GM21528 (cell line): ENCODE results near the gene TMEM121.
A peak's percentile ranks its signal among the peaks of the same experiment; 100 is the strongest.
"Not testable (repeated sequence)": the region's sequence is repeated elsewhere in the genome, so short reads cannot be mapped to it uniquely, and the experiment has no call there.

Experiments used
- ATAC-seq: cut with Tn5 transposase; IDR thresholded peaks from one replicate; pipeline ENCODE4 v1.9.1; 2021; ENCODE audit warnings: mild to moderate bottlenecking, moderate library complexity; ENCODE audit not compliant: unreplicated experiment, low FRiP score

The TMEM121 gene

GRCh38 chr14:105540811-105541210, 14.4 kb downstream of the TMEM121 start:
- ATAC-seq = no peak

- ATAC-seq = no peak
These were observed 15.0 kb downstream of the TMEM121 start for GRCh38 chr14:105541218-105541875.

- not testable (repeated sequence) for ATAC-seq
These were observed 19.3 kb downstream of the TMEM121 start for GRCh38 chr14:105545676-105546075.

GRCh38 chr14:105546410-105546809, 20.0 kb downstream of the TMEM121 start:
- not testable (repeated sequence) for ATAC-seq

- not testable (repeated sequence) for ATAC-seq
These were observed 20.7 kb downstream of the TMEM121 start for GRCh38 chr14:105547072-105547471.

GRCh38 chr14:105547741-105548169, 21.4 kb downstream of the TMEM121 start:
- no peak for ATAC-seq

- no peak for ATAC-seq
These were observed 23.1 kb downstream of the TMEM121 start for GRCh38 chr14:105549481-105549880.

GRCh38 chr14:105554022-105554421, 27.6 kb downstream of the TMEM121 start:
- no peak for ATAC-seq

GRCh38 chr14:105554523-105554922, 28.1 kb downstream of the TMEM121 start:
- no peak for ATAC-seq

GRCh38 chr14:105557671-105558070, 31.3 kb downstream of the TMEM121 start:
- ATAC-seq = not testable (repeated sequence)

- not testable (repeated sequence) for ATAC-seq
These were observed 32.2 kb downstream of the TMEM121 start for GRCh38 chr14:105558449-105559154.

- peak; percentile 62 for ATAC-seq
These were observed 33.1 kb downstream of the TMEM121 start for GRCh38 chr14:105559384-105560047.

- ATAC-seq = peak; percentile 65
These were observed 33.8 kb downstream of the TMEM121 start for GRCh38 chr14:105560048-105560669.

GRCh38 chr14:105561345-105561744, 35.0 kb downstream of the TMEM121 start:
- ATAC-seq = not testable (repeated sequence)

- no peak for ATAC-seq
These were observed 36.4 kb downstream of the TMEM121 start for GRCh38 chr14:105562713-105563346.

- no peak for ATAC-seq
These were observed 37.0 kb downstream of the TMEM121 start for GRCh38 chr14:105563347-105563737.

- ATAC-seq = not testable (repeated sequence)
These were observed 38.2 kb downstream of the TMEM121 start for GRCh38 chr14:105564536-105564935.

- ATAC-seq = not testable (repeated sequence)
These were observed 39.0 kb downstream of the TMEM121 start for GRCh38 chr14:105565185-105565919.

- peak; percentile 51 for ATAC-seq
These were observed 40.1 kb downstream of the TMEM121 start for GRCh38 chr14:105566248-105567163.
